Endometrial microvascular endothelial cells (primary cell): Measurements from ENCODE around the gene ARHGEF39. TPM values are rescaled to one million over a fixed set of nuclear protein-coding genes. Genes with fewer than 3 reads are reported as not detected.
"Not testable (repeated sequence)": the region's sequence is repeated elsewhere in the genome, so short reads cannot be mapped to it uniquely, and the experiment has no call there.

ENCODE experiments used
- in situ Hi-C: cut with HindIII; loops from 2 replicates; pipeline ENCODE4 v1.10.0; 2017; ENCODE audit warnings: low sequenced_read_pairs, low pct_unique_long_range_greater_than_20kb; ENCODE audit errors: inconsistent ontology term
- total RNA-seq: library from RNA; depleted of rRNA; stranded (reverse); fragments of >200 nt; gene quantifications from one replicate; pipeline ENCODE4 v1.2.3, GENCODE V29; 2015; ENCODE audit errors: inconsistent ontology term

The ARHGEF39 gene
- total RNA-seq, 1 donor from 2014 or later, result 2.8 TPM

- in situ Hi-C loops, result not testable (repeated sequence)
These were observed 27.5 kb downstream of the ARHGEF39 start for GRCh38 chr9:35637427-35637955.

- in situ Hi-C loops, result not testable (repeated sequence)
These were observed 28.1 kb downstream of the ARHGEF39 start for GRCh38 chr9:35636877-35637246.

- in situ Hi-C loops, result no loop called here
These were observed 28.7 kb downstream of the ARHGEF39 start for GRCh38 chr9:35636135-35636876.

- in situ Hi-C loops, result no loop called here
These were observed 29.3 kb downstream of the ARHGEF39 start for GRCh38 chr9:35635730-35636129.

- in situ Hi-C loops, result no loop called here
These were observed 35.4 kb downstream of the ARHGEF39 start for GRCh38 chr9:35629597-35629996.

- in situ Hi-C loops, result no loop called here
These were observed 36.5 kb downstream of the ARHGEF39 start for GRCh38 chr9:35628389-35628991.

- in situ Hi-C loops, result no loop called here
These were observed 37.4 kb downstream of the ARHGEF39 start for GRCh38 chr9:35627575-35627974.

GRCh38 chr9:35619800-35620158, 45.2 kb downstream of the ARHGEF39 start:
- in situ Hi-C loops, result no loop called here

- in situ Hi-C loops, result no loop called here
These were observed 45.9 kb downstream of the ARHGEF39 start for GRCh38 chr9:35618854-35619799.

GRCh38 chr9:35618325-35618727, 46.7 kb downstream of the ARHGEF39 start, which contains the start of gene CD72:
CD72 (minus strand) TSS chr9:35618413; CDS start chr9:35618303, 110 bp downstream.
- in situ Hi-C loops, result no loop called here

GRCh38 chr9:35617548-35617947, 47.4 kb downstream of the ARHGEF39 start:
- in situ Hi-C loops, result no loop called here

- in situ Hi-C loops, result no loop called here
These were observed 48.1 kb downstream of the ARHGEF39 start for GRCh38 chr9:35616681-35617459.

- in situ Hi-C loops, result no loop called here
These were observed 48.9 kb downstream of the ARHGEF39 start for GRCh38 chr9:35615981-35616680.

- in situ Hi-C loops, result no loop called here
These were observed 52.2 kb downstream of the ARHGEF39 start for GRCh38 chr9:35612843-35613242.

- in situ Hi-C loops, result not testable (repeated sequence)
These were observed 52.9 kb downstream of the ARHGEF39 start for GRCh38 chr9:35612066-35612465.

GRCh38 chr9:35611230-35611797, 53.7 kb downstream of the ARHGEF39 start:
- in situ Hi-C loops, result no loop called here

GRCh38 chr9:35609820-35610163, 55.2 kb downstream of the ARHGEF39 start:
- in situ Hi-C loops, result no loop called here
